ENCODE results near the gene JAKMIP3. TPM values are rescaled to one million over a fixed set of nuclear protein-coding genes. Genes with fewer than 3 reads are reported as not detected.

Gene JAKMIP3
- 1 to 10 TPM in 1 of 6 donors, under 1 TPM in 3, not detected in 2; 0.13 to 3.1 (median 0.52) TPM for total RNA-seq

DNA sequence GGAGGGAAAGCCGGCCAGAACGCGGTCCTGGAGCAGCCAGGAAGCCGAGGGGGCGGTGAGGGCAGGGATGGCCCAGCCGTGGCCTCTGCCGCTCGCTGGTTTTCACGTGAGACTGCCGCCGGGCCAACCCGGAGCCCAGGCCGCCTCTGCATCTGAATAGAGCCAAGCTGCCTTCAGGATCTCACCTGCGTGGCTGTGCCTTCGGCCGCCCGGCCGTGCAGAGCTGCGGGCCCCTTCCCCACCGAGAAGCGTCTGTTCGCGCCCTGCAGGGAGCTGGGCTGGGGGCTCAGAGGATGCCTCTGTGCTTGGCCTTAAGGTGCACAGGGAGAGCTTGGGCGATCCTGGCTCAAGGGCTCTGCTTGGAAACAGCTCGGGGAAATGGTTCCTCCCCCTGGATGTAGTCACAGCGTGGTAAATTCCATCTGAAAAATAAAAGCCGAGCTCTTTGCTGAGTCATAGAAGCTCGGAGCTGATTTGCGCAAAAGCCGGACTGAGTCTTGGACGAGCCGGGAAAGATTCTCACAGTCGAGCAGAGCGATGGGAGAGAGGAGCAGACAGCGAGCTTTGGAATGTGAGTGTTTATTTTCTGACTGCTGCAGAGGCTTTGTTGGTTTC is at the start of gene JAKMIP3:
JAKMIP3 (plus strand) TSS at position 456 of the 615 bp plus-strand sequence. CDS start 38,863 bp downstream, outside the sequence.
- Histone ChIP-seq H3K4me1 (peaks cover 4 to 13% (median 8%) of the 10 kb centered on the region in 4 donors), H3K36me3 (no peaks in the 10 kb centered on the region), H3K4me3 (peak within 1 kb of the TSS; percentile 8 to 49 (median 41)), H3K27me3 (no peaks in the 10 kb centered on the region), H3K9me3 (no peaks in the 10 kb centered on the region), H3K27ac (peak within 1 kb of the TSS in 1 of 4 donors; percentile 51)
- 7 to 25% methylated on average over 15 to 27 of the region's 35 CpGs for WGBS, 2 donors
- no peak for TF ChIP-seq POLR2AphosphoS5 (IDR thresholded peaks at IDR 0.05)
- TF ChIP-seq POLR2A (IDR thresholded peaks at IDR 0.05): no peak
- TF ChIP-seq, protein P1, sequence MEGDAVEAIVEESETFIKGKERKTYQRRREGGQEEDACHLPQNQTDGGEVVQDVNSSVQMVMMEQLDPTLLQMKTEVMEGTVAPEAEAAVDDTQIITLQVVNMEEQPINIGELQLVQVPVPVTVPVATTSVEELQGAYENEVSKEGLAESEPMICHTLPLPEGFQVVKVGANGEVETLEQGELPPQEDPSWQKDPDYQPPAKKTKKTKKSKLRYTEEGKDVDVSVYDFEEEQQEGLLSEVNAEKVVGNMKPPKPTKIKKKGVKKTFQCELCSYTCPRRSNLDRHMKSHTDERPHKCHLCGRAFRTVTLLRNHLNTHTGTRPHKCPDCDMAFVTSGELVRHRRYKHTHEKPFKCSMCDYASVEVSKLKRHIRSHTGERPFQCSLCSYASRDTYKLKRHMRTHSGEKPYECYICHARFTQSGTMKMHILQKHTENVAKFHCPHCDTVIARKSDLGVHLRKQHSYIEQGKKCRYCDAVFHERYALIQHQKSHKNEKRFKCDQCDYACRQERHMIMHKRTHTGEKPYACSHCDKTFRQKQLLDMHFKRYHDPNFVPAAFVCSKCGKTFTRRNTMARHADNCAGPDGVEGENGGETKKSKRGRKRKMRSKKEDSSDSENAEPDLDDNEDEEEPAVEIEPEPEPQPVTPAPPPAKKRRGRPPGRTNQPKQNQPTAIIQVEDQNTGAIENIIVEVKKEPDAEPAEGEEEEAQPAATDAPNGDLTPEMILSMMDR (IDR thresholded peaks at IDR 0.05): no peak
- no peak for TF ChIP-seq EP300 (IDR thresholded peaks at IDR 0.05)
- ATAC-seq (ENCODE audit: low FRiP score in 2 of 2) (peak; percentile 58 to 90), DNase-seq (peak; percentile 52 to 85)

DNA sequence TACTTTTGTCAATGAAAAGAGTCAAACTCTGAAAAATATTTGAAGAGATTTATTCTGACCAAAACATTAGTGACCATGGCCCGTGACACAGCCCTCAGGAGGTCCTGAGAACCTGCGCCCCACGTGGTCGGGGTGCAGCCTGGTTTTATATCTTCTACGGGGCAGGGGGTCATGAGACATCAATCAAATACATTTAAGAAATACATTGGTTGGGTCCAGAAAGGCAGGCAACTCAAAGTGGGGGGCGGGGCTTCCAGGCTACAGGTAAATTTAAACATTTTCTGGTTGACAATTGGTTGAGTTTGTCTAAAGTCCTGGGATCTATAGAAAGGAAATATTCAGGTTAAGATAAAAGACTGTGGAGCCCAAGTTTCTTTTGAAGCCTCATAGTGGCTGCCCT is 49.2 kb upstream of the JAKMIP3 start:
- Histone ChIP-seq H3K9me3 (no peaks in the 10 kb centered on the region), H3K4me1 (peaks cover 0 to 6% (median 0%) of the 10 kb centered on the region in 4 donors), H3K36me3 (no peaks in the 10 kb centered on the region), H3K27me3 (no peaks in the 10 kb centered on the region), H3K27ac (no peak overlapping the region), H3K4me3 (no peak overlapping the region)
- ATAC-seq (ENCODE audit: low FRiP score in 2 of 2): no peak
- TF ChIP-seq EP300 (IDR thresholded peaks at IDR 0.05) (no peak), POLR2AphosphoS5 (IDR thresholded peaks at IDR 0.05) (no peak), POLR2A (IDR thresholded peaks at IDR 0.05) (no peak)
- TF ChIP-seq, protein P1 (IDR thresholded peaks at IDR 0.05): no peak
- 82 to 91% methylated on average over 6 of the region's 6 CpGs for WGBS, 2 donors
- no peak for DNase-seq

DNA sequence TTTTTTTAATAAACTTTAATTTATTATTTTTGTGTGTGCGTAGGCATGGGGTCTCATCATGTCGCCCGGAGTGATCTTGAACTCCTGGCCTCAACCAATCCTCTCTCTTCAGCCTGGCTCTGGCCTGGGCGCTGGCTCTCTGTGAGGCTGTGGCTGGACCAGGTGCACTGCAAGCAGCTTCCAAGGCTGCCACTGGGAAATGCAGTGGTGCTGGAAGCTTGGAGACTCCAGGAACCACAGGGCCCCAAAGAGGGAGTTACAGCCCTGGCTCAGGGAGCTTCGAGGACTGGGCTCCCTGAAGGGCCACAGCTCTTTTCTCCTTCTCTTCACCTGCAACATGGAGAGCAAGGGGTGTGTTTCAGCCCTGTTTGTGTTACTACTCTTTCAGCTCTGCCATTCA is 47.3 kb upstream of the JAKMIP3 start:
- H3K4me3 ChIP-seq: no peak overlapping the region
- no peak for TF ChIP-seq POLR2A (IDR thresholded peaks at IDR 0.05)
- TF ChIP-seq EP300 (IDR thresholded peaks at IDR 0.05): no peak
- TF ChIP-seq, protein P1 (IDR thresholded peaks at IDR 0.05): no peak
- TF ChIP-seq POLR2AphosphoS5 (IDR thresholded peaks at IDR 0.05): no peak
- H3K4me1 ChIP-seq: peaks cover 3 to 14% (median 7%) of the 10 kb centered on the region in 4 donors
- WGBS, 2 donors: 53 to 96% methylated on average over 4 to 5 of the region's 5 CpGs
- H3K27me3 ChIP-seq: no peaks in the 10 kb centered on the region
- H3K9me3 ChIP-seq: no peaks in the 10 kb centered on the region
- no peak for ATAC-seq (ENCODE audit: low FRiP score in 2 of 2)
- H3K27ac ChIP-seq: no peak overlapping the region
- DNase-seq: no peak
- H3K36me3 ChIP-seq: no peaks in the 10 kb centered on the region

DNA sequence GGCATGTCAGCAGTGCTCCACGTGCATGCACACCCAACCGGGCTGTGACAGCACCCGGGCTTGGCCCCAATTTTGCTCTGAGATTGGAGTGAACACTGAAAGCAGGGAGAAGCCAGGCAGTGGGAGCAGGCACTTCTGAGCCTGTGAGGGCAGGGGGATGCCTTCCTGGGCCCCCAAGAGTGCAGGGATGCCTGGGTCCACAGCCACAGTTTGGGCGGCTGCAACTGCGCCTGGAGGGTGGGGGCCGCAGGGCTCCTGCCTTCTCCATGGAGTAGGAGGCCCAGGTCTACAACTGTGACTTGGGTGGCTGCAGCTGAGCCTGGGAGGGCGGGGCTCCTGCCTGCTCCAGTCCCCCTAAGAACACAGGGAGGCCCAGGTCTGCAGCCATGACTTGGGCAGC is 46.4 kb upstream of the JAKMIP3 start:
- Histone ChIP-seq H3K9me3 (no peaks in the 10 kb centered on the region), H3K27ac (no peak overlapping the region), H3K27me3 (peaks cover 0 to 4% (median 0%) of the 10 kb centered on the region in 4 donors), H3K4me1 (peaks cover 7 to 18% (median 11%) of the 10 kb centered on the region in 4 donors), H3K36me3 (no peaks in the 10 kb centered on the region), H3K4me3 (no peak overlapping the region)
- TF ChIP-seq, protein P1 (IDR thresholded peaks at IDR 0.05): no peak
- TF ChIP-seq POLR2AphosphoS5 (IDR thresholded peaks at IDR 0.05) (no peak), POLR2A (IDR thresholded peaks at IDR 0.05) (no peak), EP300 (IDR thresholded peaks at IDR 0.05) (no peak)
- WGBS, 2 donors: 96% methylated on average over 5 to 6 of the region's 7 CpGs
- DNase-seq (peak in 1 of 2 donors; percentile 63), ATAC-seq (ENCODE audit: low FRiP score in 2 of 2) (no peak)

DNA sequence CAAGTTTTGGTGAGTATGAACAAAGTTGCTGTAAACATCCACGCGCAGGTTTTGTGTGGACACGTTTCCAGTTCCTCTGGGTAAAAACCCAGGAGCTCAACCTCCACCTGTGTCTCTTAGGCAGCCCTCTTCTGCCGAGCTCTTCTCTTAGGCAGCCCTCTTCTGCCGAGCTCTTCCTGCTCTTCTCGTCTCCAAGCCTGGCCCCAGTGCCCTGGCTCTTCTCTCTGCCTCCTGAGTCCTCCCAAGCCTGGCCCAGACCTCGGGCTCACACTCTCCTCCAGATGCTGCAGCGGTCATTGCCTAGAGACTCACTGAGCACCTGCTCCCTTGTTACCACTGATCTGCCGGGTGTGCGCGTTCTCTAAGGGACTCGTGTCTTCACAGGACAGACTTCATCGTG is 45.3 kb upstream of the JAKMIP3 start:
- Histone ChIP-seq H3K27me3 (peaks cover 0 to 4% (median 0%) of the 10 kb centered on the region in 4 donors), H3K27ac (no peak overlapping the region), H3K36me3 (no peaks in the 10 kb centered on the region), H3K4me1 (peaks cover 7 to 18% (median 11%) of the 10 kb centered on the region in 4 donors), H3K4me3 (no peak overlapping the region), H3K9me3 (no peaks in the 10 kb centered on the region)
- 88 to 90% methylated on average over 13 of the region's 13 CpGs for WGBS, 2 donors
- DNase-seq: no peak
- no peak for ATAC-seq (ENCODE audit: low FRiP score in 2 of 2)
- TF ChIP-seq POLR2AphosphoS5 (IDR thresholded peaks at IDR 0.05) (no peak), EP300 (IDR thresholded peaks at IDR 0.05) (no peak), POLR2A (IDR thresholded peaks at IDR 0.05) (no peak)
- TF ChIP-seq, protein P1 (IDR thresholded peaks at IDR 0.05): no peak
